Mononuclear cell (primary cell): Measurements from ENCODE around the gene RNF19B. TPM values are rescaled to one million over a fixed set of nuclear protein-coding genes. Genes with fewer than 3 reads are reported as not detected.

Source experiments
- H3K27me3 ChIP-seq: 2 replicates; pipeline ENCODE4 v1.6.0; 2011; ENCODE audit warnings: low read length, control low read depth; ENCODE audit not compliant: insufficient read depth
- H3K4me1 ChIP-seq: 2 replicates; pipeline ENCODE4 v1.5.1; 2011; ENCODE audit warnings: mild to moderate bottlenecking, low read length, control low read depth; ENCODE audit not compliant: insufficient read depth
- H3K4me3 ChIP-seq: 2 replicates; pipeline ENCODE4 v1.5.1; 2011; ENCODE audit warnings: mild to moderate bottlenecking, low read length, moderate library complexity
- H3K9me3 ChIP-seq: 2 replicates; pipeline ENCODE4 v1.5.1; 2011; ENCODE audit warnings: low read depth, mild to moderate bottlenecking, control low read depth, low read length
- total RNA-seq: library from RNA; depleted of rRNA; stranded (reverse); fragments of >200 nt; gene quantifications from one replicate; pipeline ENCODE4 v1.2.3, GENCODE V29; 2012

The RNF19B gene
- total RNA-seq, 1 donor = 69.0 TPM

- H3K9me3 ChIP-seq = no peaks in the 10 kb centered on the region
- no peaks in the 10 kb centered on the region for H3K27me3 ChIP-seq
- peaks cover 43% of the 10 kb centered on the region for H3K4me1 ChIP-seq
- H3K4me3 ChIP-seq = peak overlapping the region; percentile 82
Observed at GRCh38 chr1:32963746-32964460, 706 bp downstream of the RNF19B start.

- H3K9me3 ChIP-seq = no peaks in the 10 kb centered on the region
- peaks cover 44% of the 10 kb centered on the region for H3K4me1 ChIP-seq
- no peaks in the 10 kb centered on the region for H3K27me3 ChIP-seq
- H3K4me3 ChIP-seq = peak overlapping the region; percentile 82
Observed at GRCh38 chr1:32962248-32962896, 2.2 kb downstream of the RNF19B start.

DNA sequence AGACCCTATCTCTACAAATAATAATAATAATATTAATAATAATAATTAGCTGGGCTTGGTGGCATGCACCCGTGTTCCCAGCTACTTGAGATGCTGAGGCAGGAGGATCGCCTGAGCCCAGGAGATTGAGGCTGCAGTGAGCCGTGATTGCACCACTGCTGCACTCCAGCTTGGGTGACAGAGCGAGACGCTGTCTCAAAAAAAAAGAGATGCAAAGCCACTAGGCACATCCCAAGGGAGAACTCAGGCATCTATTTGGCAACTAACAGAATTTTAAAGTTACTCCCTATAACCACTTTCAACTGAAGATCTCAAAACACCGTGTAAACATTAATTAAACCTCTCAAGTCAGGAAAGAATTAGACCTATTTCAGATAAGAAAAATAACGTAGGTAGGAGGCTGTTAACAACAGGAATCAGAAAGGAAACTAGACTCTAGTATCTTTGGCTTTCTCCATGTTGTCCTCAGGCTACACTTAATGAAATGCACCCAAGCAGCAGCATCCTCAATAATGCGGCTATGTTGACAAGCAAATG, 3.7 kb downstream of the RNF19B start:
- H3K9me3 ChIP-seq = no peaks in the 10 kb centered on the region
- H3K27me3 ChIP-seq = no peaks in the 10 kb centered on the region
- no peak overlapping the region for H3K4me3 ChIP-seq
- H3K4me1 ChIP-seq = peaks cover 44% of the 10 kb centered on the region

DNA sequence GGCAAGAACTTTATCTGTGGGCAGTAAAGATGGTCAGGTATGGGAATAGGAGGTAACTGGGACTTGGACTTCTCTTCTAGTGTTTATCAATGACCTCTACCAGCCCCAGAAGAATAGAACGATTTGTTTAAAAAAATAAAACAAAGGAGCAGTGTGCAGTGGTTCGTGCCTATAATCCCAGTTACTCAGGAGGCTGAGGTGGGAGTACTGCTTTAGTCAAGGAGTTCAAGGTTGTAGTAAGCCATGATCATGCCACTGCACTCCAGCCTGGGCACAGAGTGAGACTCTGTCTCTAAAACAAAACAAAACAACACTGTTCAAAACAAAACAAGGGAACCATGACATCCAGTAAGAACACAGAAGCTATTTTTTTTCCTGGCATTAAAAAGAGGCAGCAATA, 4.3 kb downstream of the RNF19B start:
- Histone ChIP-seq H3K9me3 (no peaks in the 10 kb centered on the region), H3K4me1 (peaks cover 41% of the 10 kb centered on the region), H3K27me3 (no peaks in the 10 kb centered on the region), H3K4me3 (no peak overlapping the region)

GRCh38 chr1:32958827-32959226, 5.8 kb downstream of the RNF19B start:
- Histone ChIP-seq H3K27me3 (no peaks in the 10 kb centered on the region), H3K9me3 (no peaks in the 10 kb centered on the region), H3K4me1 (peaks cover 36% of the 10 kb centered on the region), H3K4me3 (no peak overlapping the region)

DNA sequence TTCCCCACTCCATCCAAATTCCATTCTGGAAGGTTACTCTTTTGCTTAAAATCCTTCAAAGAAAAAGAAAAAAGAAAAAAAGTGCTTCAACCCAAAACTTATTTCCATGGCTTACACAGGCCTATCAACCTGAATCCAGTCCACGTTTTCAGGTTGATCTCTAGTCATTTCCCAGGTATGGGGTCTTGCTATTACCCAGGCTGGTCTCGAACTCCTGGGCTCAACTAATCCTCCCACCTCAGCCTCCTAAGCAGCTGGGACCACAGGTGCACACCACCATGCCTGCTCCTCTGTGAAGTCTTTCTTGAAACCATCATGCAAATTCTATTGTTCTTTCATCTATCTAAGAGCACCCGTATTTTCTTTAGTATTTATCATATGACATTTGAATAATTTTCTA, 7.6 kb downstream of the RNF19B start:
- Histone ChIP-seq H3K9me3 (no peaks in the 10 kb centered on the region), H3K4me1 (peaks cover 22% of the 10 kb centered on the region), H3K4me3 (no peak overlapping the region), H3K27me3 (no peaks in the 10 kb centered on the region)

DNA sequence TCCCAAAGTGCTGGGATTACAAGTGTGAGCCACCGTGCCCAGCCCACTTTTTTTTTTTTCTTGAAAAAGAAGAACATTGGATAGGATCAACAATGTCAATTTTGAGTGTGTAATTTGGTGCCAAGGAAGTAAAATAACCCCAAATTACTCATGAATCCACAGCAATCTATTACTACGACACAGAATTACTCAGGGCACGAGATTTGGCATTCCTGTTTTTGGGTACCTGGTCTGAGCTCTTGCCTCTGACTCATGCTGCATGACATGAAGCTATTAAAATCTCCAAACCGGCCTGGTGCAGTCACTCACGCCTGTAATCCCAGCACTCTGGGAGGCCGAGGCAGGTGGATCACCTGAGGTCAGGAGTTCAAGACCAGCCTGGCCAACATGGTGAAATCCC, 10.4 kb downstream of the RNF19B start:
- Histone ChIP-seq H3K27me3 (no peaks in the 10 kb centered on the region), H3K9me3 (no peaks in the 10 kb centered on the region)

GRCh38 chr1:32953495-32953894, 11.1 kb downstream of the RNF19B start:
- Histone ChIP-seq H3K4me3 (no peak overlapping the region), H3K9me3 (no peaks in the 10 kb centered on the region), H3K4me1 (no peaks in the 10 kb centered on the region), H3K27me3 (no peaks in the 10 kb centered on the region)

More for the DNA sequence above, 10.4 kb downstream of the RNF19B start:
- no peak overlapping the region for H3K4me3 ChIP-seq
- H3K4me1 ChIP-seq = peaks cover 4% of the 10 kb centered on the region

DNA sequence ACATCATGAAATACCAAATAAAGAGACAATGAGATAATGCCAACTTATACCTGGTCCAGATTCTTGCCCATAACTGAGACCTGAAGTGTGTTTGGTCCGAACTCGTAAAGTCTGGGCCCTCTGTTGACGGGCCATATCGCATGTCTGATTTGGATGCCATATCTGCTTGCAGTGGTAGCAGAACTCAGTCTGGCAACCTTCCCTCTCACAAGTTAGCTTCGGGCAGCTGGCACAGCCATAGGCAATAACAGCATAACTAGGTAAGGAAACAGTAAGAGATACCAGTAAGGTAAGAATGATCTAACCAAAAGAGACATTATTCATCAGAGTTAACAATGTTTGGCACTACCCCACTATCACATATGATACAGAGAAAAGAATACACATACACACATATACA, 15.1 kb downstream of the RNF19B start:
- Histone ChIP-seq H3K4me3 (no peak overlapping the region), H3K9me3 (no peaks in the 10 kb centered on the region), H3K4me1 (no peaks in the 10 kb centered on the region), H3K27me3 (no peaks in the 10 kb centered on the region)

- Histone ChIP-seq H3K4me3 (no peak overlapping the region), H3K9me3 (no peaks in the 10 kb centered on the region), H3K27me3 (no peaks in the 10 kb centered on the region), H3K4me1 (no peaks in the 10 kb centered on the region)
Observed at GRCh38 chr1:32948905-32949304, 15.7 kb downstream of the RNF19B start.

- Histone ChIP-seq H3K4me3 (no peak overlapping the region), H3K27me3 (no peaks in the 10 kb centered on the region), H3K9me3 (no peaks in the 10 kb centered on the region)
Observed at GRCh38 chr1:32948390-32948722, 16.3 kb downstream of the RNF19B start.

DNA sequence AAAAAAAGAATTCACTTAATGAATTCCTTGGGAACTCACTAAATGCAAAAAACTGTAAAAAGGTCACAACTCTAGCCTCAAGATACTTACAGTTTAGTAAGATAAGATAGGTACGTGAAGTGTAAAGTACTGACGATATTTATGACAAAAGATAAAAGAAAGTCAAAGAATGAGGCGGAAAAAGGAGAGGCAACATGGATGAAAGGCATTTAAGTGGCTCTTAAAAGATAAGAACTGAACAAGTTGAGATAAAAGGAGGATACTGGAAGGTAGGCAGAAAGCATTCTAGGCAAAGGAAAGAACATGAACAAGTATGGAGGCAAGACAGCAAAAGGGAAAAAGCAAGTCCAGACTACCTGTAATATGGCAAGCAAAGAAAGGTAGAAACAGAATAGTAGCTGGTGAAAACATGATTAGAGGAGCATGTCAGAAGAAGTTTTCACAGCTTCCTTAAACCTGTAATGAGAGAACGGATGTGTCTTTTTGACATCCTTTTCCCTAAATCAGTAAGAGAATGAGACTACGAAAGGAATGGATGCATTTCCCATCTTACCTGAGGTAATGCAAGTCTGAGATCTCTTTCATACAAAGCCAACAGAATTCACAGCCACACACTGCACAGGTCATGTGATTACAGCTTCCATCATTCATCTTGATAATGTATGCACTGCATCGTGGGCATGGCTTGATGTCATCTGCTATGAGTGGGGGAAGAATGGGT, 16.8 kb downstream of the RNF19B start:
- H3K4me3 ChIP-seq = no peak overlapping the region
- H3K9me3 ChIP-seq = no peaks in the 10 kb centered on the region
- no peaks in the 10 kb centered on the region for H3K4me1 ChIP-seq
- H3K27me3 ChIP-seq = no peaks in the 10 kb centered on the region

More at GRCh38 chr1:32948390-32948722, 16.3 kb downstream of the RNF19B start:
- no peaks in the 10 kb centered on the region for H3K4me1 ChIP-seq

GRCh38 chr1:32946413-32946812, 18.2 kb downstream of the RNF19B start:
- H3K4me3 ChIP-seq = no peak overlapping the region

DNA sequence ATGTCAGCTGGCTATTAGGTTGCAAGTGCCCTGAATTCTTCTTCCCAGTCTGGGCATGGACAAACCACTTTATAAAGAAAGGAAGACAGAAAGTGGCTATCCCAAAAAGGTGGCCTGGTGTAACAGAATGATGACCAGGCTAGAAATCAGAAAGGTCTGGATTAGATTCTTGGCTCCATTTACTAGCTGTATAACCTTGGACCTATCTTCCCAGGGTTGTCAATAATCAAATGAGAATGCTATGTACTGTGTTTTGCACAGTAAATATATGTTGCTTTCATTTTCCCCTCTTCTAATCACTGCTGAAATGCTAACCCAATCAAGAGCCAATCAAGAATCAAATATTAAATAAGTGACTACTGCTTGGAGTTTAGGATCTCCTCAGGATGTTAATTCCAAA, 20.4 kb downstream of the RNF19B start:
- H3K9me3 ChIP-seq = no peaks in the 10 kb centered on the region
- no peaks in the 10 kb centered on the region for H3K27me3 ChIP-seq
- H3K4me1 ChIP-seq = peaks cover 30% of the 10 kb centered on the region
- H3K4me3 ChIP-seq = no peak overlapping the region

More at GRCh38 chr1:32946413-32946812, 18.2 kb downstream of the RNF19B start:
- H3K27me3 ChIP-seq = no peaks in the 10 kb centered on the region
- H3K4me1 ChIP-seq = peaks cover 7% of the 10 kb centered on the region
- no peaks in the 10 kb centered on the region for H3K9me3 ChIP-seq

- H3K4me1 ChIP-seq = peaks cover 34% of the 10 kb centered on the region
- H3K4me3 ChIP-seq = no peak overlapping the region
- H3K9me3 ChIP-seq = no peaks in the 10 kb centered on the region
- H3K27me3 ChIP-seq = no peaks in the 10 kb centered on the region
Observed at GRCh38 chr1:32939655-32940371, 24.8 kb downstream of the RNF19B start.
